HG03354 (cell line): ENCODE results near the gene PLCL2.
A peak's percentile ranks its signal among the peaks of the same experiment; 100 is the strongest.

Experiments
- ATAC-seq: cut with Tn5 transposase; IDR thresholded peaks from one replicate; pipeline ENCODE4 v1.9.1; 2021; ENCODE audit warnings: mild to moderate bottlenecking; ENCODE audit not compliant: unreplicated experiment, poor library complexity, severe bottlenecking

Gene PLCL2

DNA sequence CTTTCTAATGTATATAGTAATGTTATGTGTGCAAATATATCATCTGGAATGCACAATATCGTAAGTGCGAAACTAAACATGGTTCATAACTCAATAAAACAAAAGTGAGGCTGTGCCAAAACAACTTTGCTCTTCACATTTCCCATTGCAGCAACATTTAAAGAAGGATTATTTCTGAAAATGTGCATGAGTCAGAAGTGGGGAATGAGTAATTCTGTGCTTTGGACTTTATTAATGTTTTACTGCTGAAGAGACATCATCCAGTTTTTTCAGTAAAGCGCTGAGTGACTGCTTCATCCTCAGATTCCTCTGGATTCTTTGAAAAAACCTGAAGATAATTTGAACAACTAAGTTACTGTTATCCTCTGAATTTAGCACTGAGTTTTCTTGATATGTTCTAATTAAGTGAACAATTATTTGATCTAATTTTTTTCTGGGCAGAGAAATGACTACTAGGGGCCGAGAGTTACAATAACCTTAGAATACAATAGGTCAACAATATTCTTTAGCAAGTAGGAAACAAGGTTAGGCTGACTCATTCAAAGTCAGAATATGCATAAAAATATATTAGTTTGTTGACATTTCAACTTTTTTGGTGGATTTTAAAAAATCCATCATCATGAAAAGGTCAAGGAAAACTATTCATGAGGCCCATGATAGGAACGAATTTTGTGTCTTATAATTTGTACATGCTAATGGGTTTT lies 20.0 kb upstream of the PLCL2 start:
- no peak for ATAC-seq

DNA sequence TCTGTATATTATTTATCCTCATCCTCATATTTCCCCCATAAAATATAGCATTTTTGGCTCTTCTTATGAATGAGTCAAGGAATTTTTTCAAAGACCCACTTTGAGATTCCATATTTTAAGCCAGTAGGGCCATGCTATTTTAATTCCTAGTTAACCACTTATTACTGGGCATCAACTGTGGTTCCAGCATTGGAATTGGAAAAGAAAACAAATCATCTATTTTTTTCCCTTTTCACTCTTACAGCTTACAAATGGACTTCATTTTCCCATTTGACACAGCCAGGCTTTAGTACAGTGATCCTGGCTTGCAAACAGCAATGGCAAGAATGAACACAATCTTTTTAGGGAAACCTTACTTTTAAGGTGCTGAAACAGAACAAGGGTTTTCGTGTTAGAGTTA lies 19.4 kb upstream of the PLCL2 start:
- no peak for ATAC-seq

DNA sequence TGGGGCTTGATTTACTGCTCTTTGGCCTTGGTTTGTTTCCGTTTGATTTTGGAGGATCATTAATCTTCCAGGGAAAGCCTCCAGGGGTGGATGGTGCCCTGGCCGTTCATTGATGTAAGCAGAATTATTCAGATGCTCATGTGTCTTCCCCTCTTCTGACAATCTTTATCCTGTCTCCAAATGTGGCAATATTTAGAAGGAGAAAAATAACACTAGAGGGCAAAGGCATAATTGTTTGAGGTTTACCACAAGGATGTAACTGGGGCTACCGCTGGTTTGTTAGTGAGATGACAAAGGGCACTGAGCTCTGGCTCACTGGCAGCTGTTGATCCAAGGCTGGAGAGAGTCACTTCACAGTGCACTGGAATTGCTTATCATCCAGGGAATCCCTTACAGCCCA lies 18.2 kb upstream of the PLCL2 start:
- ATAC-seq, result no peak

DNA sequence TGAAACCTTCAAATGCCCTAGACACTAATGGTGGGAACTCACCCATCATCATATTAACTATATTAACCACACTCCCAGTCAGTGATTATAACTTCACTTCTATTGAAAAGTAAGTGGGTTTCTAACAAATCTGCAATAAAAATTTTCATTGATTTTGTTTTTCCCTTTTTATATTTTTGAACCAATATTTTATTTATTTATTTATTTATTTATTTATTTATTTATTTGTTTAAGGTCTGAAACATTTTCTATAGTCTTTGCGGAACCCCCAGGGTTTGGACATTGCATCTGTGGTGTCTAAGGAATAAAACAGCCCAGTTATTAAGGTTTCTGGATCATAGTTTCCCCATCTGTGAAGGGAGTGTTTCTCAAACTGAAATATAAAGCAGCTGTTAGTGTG lies 16.2 kb upstream of the PLCL2 start:
- ATAC-seq, result no peak

DNA sequence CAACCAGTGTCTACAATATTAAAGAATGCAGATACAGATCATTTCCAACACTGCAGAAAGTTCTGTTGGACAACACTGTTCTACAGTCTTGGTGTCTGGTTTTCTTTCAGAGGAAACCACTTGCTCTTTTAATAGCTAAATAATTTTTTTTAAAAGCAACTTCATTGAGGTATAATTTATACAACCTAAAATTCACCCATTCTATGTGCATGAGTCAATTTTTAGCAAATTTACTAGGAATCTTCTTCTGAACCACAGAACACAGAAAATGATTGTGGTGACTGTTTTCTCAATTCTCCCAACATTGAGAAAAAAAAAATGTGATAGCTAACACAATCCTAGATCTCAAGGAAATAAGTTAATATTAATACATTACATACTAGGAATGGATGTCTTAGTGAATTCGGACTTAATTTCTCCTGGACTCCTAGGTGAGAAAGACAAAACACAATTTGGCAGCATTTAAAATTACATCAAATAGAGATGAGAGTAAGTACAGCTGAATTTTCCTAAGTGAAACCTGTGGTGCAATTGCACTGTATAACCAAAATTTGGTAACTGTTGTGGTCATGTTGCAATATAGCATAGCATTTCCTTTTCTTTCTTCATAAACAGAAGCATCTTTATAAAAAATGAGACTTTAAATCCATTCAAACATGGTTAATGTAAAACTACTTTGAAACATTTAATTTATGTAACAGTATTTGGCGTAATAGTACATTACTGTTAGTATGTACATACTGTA lies 15.3 kb upstream of the PLCL2 start:
- ATAC-seq, result no peak

DNA sequence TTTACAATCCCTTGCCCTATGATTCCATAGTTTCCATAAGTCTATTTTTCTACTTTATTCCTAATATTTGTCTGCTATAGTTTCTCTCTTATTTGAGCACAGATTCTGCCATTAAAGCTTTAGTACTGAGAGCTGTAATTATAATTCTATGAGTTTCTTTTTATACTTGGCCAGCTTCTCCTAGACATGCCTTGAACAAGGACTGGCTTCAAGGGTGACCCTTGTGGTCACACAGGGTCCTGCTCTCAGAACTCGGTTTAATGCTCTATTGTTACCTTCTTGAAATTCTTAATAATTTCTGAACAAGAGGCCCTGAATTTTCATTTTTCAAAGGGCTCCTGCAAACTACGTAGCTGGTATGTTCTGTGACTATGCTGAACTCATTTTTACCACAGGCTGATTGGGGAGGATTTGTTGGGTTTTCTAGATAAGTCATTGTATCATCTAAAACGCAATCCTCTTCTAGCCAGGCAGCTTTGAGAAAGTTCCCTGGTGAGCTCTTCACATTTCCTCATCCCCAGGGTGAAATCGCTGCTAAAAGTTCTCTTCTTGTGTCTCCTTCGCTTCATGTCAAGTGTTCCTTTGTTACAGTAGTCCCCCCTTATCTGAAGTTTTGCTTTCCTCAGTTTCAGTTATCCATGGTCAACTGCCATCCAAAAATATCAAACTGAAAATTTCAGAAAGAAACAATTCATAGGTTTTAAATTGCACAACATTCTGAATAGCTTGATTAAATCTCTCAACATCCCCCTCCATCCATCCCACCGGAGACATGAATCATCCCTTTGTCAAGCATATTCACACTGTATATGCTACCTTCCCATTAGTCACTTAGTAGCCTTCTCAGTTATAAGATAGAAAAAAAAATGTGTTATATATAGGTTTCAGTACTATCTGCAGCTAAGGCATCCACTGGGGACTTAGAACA lies 12.6 kb upstream of the PLCL2 start:
- no peak for ATAC-seq

DNA sequence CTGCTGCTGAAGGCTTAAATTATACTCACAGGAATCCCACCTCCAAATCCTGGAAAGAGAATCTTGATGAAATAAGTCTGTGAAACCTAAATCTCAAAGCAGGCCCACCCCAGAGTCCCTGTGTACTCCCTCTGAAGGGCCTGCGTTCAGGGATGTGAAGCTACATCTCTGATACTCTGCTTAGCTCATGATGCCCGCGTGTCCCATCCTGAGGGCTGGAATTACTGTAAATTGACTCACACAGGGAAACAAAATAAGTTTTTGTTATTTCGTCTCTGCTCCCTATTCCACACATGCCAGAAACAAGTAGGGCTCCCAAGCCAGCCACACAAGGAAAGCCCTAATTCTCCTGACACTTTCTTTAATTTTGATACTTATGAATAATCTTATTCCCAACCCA lies 10.9 kb upstream of the PLCL2 start:
- no peak for ATAC-seq

DNA sequence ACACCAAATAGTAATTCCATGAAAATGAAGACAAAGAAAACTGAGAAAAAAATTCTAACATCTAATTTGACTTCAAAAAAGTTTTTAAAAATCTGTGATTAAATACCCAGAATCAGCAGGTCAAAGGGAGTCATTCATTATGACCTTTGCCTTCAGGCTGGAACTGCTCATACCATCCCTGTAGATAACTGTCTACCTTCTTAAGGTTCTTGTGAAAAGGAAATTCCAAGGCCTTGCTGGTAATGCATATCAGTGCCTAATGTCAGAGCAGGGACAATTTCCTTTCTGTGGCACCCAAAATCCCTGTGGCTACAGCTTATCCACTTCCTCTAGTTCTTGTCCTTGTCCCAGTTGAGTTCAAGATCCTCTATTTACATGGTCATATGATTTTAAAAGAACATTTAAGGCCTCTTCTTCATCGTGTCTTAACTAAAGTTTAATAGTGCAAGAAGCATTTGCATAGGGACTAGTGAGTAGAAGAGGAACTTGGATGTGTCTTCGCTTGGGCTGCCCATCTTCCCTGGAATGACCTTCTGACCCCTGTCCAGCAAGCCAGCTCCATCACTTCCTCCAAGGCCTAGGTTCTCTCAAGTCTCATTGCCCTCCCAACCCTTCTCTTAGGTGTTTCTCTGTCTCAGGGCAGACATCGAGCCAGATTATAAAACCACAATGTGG lies 8.7 kb upstream of the PLCL2 start:
- ATAC-seq, result no peak

DNA sequence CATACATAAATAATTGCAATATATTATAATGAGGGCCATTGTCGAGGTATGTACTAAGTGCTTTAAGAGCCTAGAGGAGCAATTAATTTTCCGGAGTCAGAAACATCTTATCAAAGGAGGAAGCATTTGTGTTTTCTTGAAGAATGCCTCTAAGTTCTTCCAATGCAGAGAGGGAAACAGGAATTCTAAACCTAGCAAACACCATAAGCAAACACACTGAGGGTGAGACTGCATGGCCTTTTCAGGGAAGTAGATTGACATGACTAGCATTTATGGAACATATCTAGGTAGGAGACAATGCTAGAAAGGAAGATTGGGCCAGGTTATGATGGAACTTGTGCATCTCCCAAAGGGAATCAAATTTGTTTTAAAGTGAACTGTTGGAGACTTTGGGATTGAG lies 7.2 kb upstream of the PLCL2 start:
- no peak for ATAC-seq

DNA sequence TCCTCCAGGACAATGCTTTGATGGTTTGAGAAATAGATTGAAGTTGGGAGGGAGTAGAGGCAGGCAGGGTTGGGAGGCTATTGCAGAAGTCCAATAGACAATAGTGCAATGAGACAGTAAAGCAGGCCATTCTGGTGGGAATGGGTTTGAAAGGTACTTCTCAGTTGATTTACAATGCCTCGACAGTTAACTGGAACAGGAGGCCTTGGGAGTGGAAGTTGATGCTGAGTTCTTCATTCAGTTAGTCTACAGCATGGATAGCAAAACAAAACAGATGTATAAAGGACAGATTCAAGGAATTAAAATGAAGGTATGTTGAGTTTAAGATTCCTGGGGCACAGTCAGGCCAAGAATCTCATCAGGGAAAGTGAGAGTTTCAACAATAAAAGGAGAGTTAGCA lies 6.8 kb upstream of the PLCL2 start:
- ATAC-seq, result no peak

DNA sequence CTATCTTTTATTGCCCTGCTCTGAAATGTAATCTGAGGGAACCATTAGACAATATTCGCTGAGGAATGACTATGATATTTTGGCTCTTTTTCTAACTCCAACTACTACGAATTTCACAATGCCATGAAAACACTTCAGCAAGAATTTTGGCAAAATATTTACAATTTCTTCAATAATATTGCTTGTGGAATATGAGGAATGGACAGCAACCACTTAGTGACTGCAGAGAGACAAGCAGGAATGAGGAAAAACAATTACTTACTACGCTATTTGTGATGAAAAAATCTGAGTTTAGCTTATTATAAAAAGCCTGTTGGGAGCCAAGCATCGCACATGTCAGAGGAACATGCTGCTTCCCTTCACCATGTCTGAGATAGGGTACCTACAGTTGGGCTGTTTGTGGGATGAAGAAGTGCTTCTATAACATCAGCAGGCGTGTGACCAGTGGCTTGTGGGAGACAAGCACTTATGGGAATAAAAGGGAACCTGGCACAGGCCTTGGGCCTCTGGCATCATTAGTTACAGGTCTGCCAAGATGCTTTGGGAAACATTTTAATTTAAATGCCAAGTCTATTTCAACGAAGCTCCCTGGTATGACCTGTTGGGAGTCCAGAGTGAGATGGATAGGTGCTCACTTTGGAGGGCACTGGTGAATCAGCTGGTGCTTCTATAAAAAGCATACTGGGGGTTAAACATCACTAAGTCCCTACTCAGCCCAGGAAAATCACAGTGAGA lies 2.7 kb upstream of the PLCL2 start:
- ATAC-seq, result no peak

DNA sequence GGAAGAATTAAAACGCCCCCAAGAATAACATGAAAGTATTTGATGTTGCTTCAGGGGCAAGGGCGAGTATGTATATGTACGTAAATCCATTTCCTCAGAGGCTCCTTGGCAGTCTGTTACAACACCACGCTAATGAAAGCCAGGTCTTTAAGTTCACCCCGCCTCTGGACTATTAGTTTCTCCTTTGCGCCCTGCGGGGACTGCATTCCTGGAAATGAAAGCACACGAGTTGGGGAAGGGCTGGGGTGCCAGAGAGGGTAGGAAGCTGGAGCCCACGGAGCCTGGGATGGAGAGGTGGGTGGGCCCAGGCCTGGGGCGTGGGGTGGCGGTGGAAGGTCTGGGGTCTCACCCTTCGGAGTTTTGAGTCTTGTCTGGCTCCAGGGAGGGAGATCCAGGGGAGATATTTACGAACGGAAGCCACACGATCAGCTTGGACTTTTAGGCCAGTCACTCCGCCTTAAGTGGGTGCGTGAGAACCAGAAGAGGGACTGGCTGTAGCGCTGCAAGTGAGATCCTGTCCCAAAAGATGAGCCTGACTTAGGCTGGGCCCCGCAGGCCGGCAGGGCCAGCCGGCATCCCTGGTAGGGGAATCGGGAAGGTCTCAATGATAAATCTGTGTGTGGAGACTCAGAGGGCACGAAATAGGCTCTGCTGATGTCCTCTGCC lies 1.6 kb upstream of the PLCL2 start:
- no peak for ATAC-seq

DNA sequence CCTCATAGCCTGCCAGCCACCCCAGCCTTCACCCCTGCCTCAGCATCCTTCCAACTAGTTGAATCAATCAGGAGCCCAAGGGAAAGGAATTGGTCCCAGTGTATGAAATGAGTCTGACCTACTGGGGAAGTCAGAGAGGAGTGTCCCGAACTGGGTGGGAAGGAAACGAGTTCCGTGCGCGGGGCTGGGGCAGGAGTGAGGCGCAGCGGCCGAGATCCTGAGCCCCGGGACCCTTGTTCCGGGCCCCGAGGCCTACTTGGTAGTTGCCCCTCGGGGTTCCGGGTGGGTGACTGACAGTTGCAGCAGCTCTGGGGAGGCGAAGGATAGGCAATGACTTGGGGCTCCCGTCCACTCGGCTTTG lies 1.1 kb upstream of the PLCL2 start:
- no peak for ATAC-seq

DNA sequence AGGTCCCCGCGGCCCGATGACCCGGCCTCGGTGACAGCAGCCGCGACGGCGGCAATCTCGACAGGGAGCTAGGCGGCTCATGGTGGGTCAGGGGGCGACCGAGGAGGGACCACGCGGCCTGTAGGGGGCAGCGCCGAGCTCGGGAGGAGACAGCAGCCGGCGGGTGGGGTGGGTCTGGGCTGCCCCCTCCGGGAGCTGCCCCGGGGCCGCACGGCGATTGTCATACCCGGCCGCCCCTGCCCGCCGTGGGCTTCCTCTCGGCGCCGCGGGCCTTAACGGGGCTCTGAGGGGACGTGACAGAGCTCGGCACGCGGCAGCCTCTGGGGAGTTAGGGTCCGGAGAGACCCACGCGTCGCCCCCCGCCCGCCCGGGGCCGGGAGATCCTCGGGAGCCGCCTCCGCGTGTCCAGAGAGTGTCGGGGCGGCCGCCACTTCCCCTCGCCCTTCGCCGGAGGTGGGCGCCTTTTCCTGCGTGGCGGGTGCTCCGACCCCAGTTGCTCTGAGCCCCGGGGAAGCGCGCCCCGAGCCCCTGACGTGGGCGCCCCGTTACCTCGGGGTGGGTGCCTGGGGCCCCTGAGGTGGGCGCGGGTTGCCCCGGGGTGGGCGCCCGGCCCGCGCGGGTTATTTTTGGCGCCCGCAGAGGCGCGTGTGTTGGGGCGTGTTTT lies 539 bp upstream of the PLCL2 start:
- ATAC-seq, result peak; percentile 50

DNA sequence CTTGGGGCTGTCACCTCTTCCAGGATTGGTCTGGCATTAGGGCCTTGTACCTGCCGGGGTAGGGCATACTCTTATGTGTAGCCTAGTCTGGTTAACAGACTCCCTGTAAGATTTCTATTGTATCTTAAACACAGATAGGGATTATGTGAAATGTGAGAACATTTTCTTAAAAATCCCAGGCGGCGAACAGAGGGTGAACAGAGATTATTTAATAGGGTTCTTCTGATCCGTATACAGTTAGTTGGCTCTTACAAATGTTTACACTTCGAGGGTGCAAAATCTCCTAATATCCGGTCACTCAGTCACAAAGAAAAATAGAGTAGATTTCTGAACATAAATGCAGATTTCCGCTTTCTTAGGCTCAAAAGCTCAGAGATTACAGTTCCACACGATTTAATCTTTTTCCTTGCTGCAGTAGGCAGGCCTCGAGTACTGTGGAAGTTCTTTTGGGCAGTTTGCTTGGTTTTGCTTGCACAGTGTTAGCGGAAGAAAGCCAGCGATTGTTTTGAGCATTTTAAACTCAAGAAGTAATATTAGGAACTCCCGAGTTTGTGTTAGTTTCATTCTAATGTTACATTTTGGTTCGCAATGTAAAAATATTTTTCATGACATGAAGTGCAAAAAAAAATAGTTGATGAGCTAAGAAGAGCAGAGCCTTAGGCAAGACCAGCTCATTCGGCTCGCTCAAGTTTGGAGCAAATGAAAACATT lies 993 bp downstream of the PLCL2 start:
- ATAC-seq, result peak; percentile 41

DNA sequence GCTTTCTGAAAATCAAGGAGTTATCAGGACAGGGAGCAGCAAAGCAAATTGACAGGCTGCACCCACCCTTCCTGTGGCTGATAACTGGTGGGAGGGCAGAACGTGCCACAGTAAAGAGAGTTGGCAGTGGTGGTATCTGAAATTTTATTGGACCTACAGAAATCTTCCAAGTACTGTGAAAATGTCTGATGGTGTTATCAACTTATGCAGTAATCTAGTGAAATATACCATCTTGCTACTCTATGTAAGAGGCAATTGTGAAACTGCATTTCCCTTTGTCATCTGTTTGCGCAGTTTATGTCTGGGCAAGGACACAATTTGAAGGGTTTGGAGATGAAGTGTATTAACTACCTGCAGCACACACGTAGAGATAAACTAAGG lies 1.5 kb downstream of the PLCL2 start:
- no peak for ATAC-seq

DNA sequence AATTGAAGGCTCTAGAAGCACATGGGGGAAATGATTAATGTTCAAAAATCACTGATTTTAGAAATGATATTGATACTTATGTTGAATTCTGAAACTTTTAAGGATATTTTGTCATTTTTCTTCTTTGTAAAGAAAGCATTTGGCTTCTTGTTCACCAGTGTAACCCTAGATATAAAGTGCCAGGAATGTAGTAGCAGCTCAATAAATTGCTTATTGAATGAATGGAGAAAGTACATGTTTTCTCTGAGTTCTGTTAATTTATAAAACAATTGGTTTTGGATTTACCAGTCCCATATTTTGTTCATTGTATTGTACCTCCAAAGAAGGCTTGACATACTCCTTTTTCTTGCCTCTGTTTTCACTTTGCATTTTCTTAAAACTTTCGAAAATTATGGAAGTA lies 2.4 kb downstream of the PLCL2 start:
- ATAC-seq, result no peak

DNA sequence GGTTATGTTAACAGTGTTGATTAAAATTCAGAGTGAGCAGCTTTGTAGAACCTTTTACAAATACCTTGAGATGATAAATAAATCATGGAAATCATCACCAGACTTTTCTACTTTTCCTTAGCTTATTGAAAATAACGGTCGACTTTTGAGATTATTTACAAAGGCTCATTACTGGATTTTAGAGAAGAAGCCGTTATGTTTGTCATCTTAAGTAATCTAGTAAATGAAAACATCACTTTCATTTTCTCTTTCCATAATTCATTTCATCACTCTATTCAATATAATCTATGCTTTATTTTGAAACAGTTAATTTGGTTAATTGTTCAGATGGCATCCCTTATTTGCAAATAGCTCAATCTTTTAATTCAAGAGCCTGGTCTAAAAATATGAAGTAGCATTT lies 3.6 kb downstream of the PLCL2 start:
- ATAC-seq, result no peak
